ENCODE data around the gene GRIK5. TPM values are rescaled to one million over a fixed set of nuclear protein-coding genes. Genes with fewer than 3 reads are reported as not detected.

GRIK5 gene
- total RNA-seq = under 1 TPM in 1 of 2 donors, not detected in 1; under 0.01 TPM

GRCh38 chr19:42069619-42070351 is at the start of gene GRIK5:
Gene GRIK5 (minus strand): TSS chr19:42070206. CDS start chr19:42065770, 4,436 bp downstream.

GRCh38 chr19:42075616-42076379 is 5.8 kb upstream of the GRIK5 start, which contains the start of gene ZNF574:
Gene ZNF574 (plus strand): TSS chr19:42076166. CDS start chr19:42078607, 2,441 bp downstream.

GRCh38 chr19:41993612-41994483 is 76.2 kb downstream of the GRIK5 start, which contains the start of gene ATP1A3:
Gene ATP1A3 (minus strand): TSS chr19:41994230. CDS start chr19:41994076, 154 bp downstream.

GRCh38 chr19:41959056-41960053 is 110.7 kb downstream of the GRIK5 start, which contains the start of gene RABAC1:
Gene RABAC1 (minus strand): TSS chr19:41959321. CDS start chr19:41959292, 29 bp downstream.

Other genes with a start within 250 kb of the GRIK5 start
- gene LYPD4, start 225.5 kb downstream of the GRIK5 start, total RNA-seq = not detected
- gene DMRTC2, start 225.2 kb downstream of the GRIK5 start, total RNA-seq = not detected
- 100 to 1,000 TPM; 439 to 701 TPM for gene RPS19, start 210.0 kb downstream of the GRIK5 start, total RNA-seq
- gene CD79A, start 192.9 kb downstream of the GRIK5 start, total RNA-seq = under 1 TPM in 1 of 2 donors, not detected in 1; under 0.01 TPM
- gene ARHGEF1, start 187.0 kb downstream of the GRIK5 start, total RNA-seq = 10 to 100 TPM; 28.2 to 48.0 TPM
- not detected for gene ERFL, start 141.8 kb downstream of the GRIK5 start, total RNA-seq
- 10 to 100 TPM; 70.2 to 74.6 TPM for gene RABAC1, start 110.9 kb downstream of the GRIK5 start, total RNA-seq
- gene ATP1A3, start 76.0 kb downstream of the GRIK5 start, total RNA-seq = not detected
- 10 to 100 TPM; 16.9 to 22.3 TPM for gene ZNF574, start 6.0 kb upstream of the GRIK5 start, total RNA-seq
- under 1 TPM in 1 of 2 donors, not detected in 1; under 0.01 TPM for gene POU2F2, start 62.2 kb upstream of the GRIK5 start, total RNA-seq
- 10 to 100 TPM; 13.4 to 19.0 TPM for gene DEDD2, start 147.5 kb upstream of the GRIK5 start, total RNA-seq
- 10 to 100 TPM in 1 of 2 donors, 1 to 10 TPM in 1; 10.0 to 16.0 TPM for gene ZNF526, start 150.1 kb upstream of the GRIK5 start, total RNA-seq
- gene GSK3A, start 172.4 kb upstream of the GRIK5 start, total RNA-seq = 10 to 100 TPM; 25.5 to 36.6 TPM
- gene ERF, start 184.9 kb upstream of the GRIK5 start, total RNA-seq = 10 to 100 TPM; 37.9 to 42.3 TPM
- gene CIC, start 199.0 kb upstream of the GRIK5 start, total RNA-seq = 10 to 100 TPM; 22.3 to 34.4 TPM
- under 1 TPM in 1 of 2 donors, not detected in 1; 1.00 TPM for gene PRR19, start 231.9 kb upstream of the GRIK5 start, total RNA-seq
- gene PAFAH1B3, start 232.4 kb upstream of the GRIK5 start, total RNA-seq = 10 to 100 TPM; 32.0 to 47.0 TPM
- gene TMEM145, start 243.1 kb upstream of the GRIK5 start, total RNA-seq = 1 to 10 TPM in 1 of 2 donors, under 1 TPM in 1; under 0.01 to 3.7 TPM